ENCODE data around the gene GRM4.

The GRM4 gene

GRCh38 chr6:34094474-34095135 is 51.3 kb downstream of the GRM4 start:
- Histone ChIP-seq H3K4me3 (IDR thresholded peaks at IDR 0.05; ENCODE audit: insufficient read depth, low read depth, low read length) (no peak overlapping the region), H3K27me3 (ENCODE audit: insufficient read depth, low read depth) (peaks cover 82% of the 10 kb centered on the region), H3K4me2 (no peak overlapping the region), H2AFZ (ENCODE audit: low read depth) (no peak overlapping the region), H3K27ac (no peak overlapping the region), H3K4me1 (ENCODE audit: low read depth, poor library complexity, severe bottlenecking) (no peaks in the 10 kb centered on the region), H3K79me2 (ENCODE audit: insufficient read depth, low read depth) (no peaks in the 10 kb centered on the region), H3K36me3 (ENCODE audit: insufficient read depth) (no peaks in the 10 kb centered on the region), H3K9ac (no peak overlapping the region), H4K20me1 (ENCODE audit: insufficient read depth) (no peaks in the 10 kb centered on the region)
- TF ChIP-seq CTCF (conservative IDR thresholded peaks at IDR 0.05; ENCODE audit: low read depth, low read length), result no peak

GRCh38 chr6:34093854-34094430 is 51.9 kb downstream of the GRM4 start:
- H3K36me3 ChIP-seq (ENCODE audit: insufficient read depth), result no peaks in the 10 kb centered on the region
- no peaks in the 10 kb centered on the region for H3K79me2 ChIP-seq (ENCODE audit: insufficient read depth, low read depth)
- no peak for TF ChIP-seq CTCF (conservative IDR thresholded peaks at IDR 0.05; ENCODE audit: low read depth, low read length)
- H3K4me1 ChIP-seq (ENCODE audit: low read depth, poor library complexity, severe bottlenecking), result no peaks in the 10 kb centered on the region
- H3K4me2 ChIP-seq, result no peak overlapping the region
- H3K27me3 ChIP-seq (ENCODE audit: insufficient read depth, low read depth), result peaks cover 79% of the 10 kb centered on the region
- no peak overlapping the region for H3K27ac ChIP-seq
- H3K4me3 ChIP-seq (IDR thresholded peaks at IDR 0.05; ENCODE audit: insufficient read depth, low read depth, low read length), result no peak overlapping the region
- no peak overlapping the region for H2AFZ ChIP-seq (ENCODE audit: low read depth)
- H4K20me1 ChIP-seq (ENCODE audit: insufficient read depth), result no peaks in the 10 kb centered on the region
- no peak overlapping the region for H3K9ac ChIP-seq

- H2AFZ ChIP-seq (ENCODE audit: low read depth), result no peak overlapping the region
- no peak overlapping the region for H3K27ac ChIP-seq
- no peak overlapping the region for H3K4me3 ChIP-seq (IDR thresholded peaks at IDR 0.05; ENCODE audit: insufficient read depth, low read depth, low read length)
- no peaks in the 10 kb centered on the region for H3K4me1 ChIP-seq (ENCODE audit: low read depth, poor library complexity, severe bottlenecking)
- no peaks in the 10 kb centered on the region for H4K20me1 ChIP-seq (ENCODE audit: insufficient read depth)
- no peak overlapping the region for H3K4me2 ChIP-seq
- H3K9ac ChIP-seq, result no peak overlapping the region
- no peak for TF ChIP-seq CTCF (conservative IDR thresholded peaks at IDR 0.05; ENCODE audit: low read depth, low read length)
- peaks cover 72% of the 10 kb centered on the region for H3K27me3 ChIP-seq (ENCODE audit: insufficient read depth, low read depth)
- no peaks in the 10 kb centered on the region for H3K36me3 ChIP-seq (ENCODE audit: insufficient read depth)
- H3K79me2 ChIP-seq (ENCODE audit: insufficient read depth, low read depth), result no peaks in the 10 kb centered on the region
Observed at GRCh38 chr6:34093206-34093605, 52.7 kb downstream of the GRM4 start.

GRCh38 chr6:34092631-34093030 is 53.3 kb downstream of the GRM4 start:
- Histone ChIP-seq H3K36me3 (ENCODE audit: insufficient read depth) (no peaks in the 10 kb centered on the region), H2AFZ (ENCODE audit: low read depth) (no peak overlapping the region), H3K27me3 (ENCODE audit: insufficient read depth, low read depth) (peaks cover 67% of the 10 kb centered on the region), H4K20me1 (ENCODE audit: insufficient read depth) (no peaks in the 10 kb centered on the region), H3K79me2 (ENCODE audit: insufficient read depth, low read depth) (no peaks in the 10 kb centered on the region), H3K4me1 (ENCODE audit: low read depth, poor library complexity, severe bottlenecking) (no peaks in the 10 kb centered on the region), H3K27ac (no peak overlapping the region), H3K9ac (no peak overlapping the region), H3K4me2 (no peak overlapping the region), H3K4me3 (IDR thresholded peaks at IDR 0.05; ENCODE audit: insufficient read depth, low read depth, low read length) (no peak overlapping the region)
- no peak for TF ChIP-seq CTCF (conservative IDR thresholded peaks at IDR 0.05; ENCODE audit: low read depth, low read length)
